Femur (tissue), 1 donor: ENCODE measurements around the gene SEC23B.
A peak's percentile ranks its signal among the peaks of the same experiment; 100 is the strongest.
"Not testable (repeated sequence)": the region's sequence is repeated elsewhere in the genome, so short reads cannot be mapped to it uniquely, and the experiment has no call there.

Source experiments
- DNase-seq: peaks from one replicate; pipeline ENCODE4 v3.0.0-alpha.2; 2017

SEC23B gene

DNA sequence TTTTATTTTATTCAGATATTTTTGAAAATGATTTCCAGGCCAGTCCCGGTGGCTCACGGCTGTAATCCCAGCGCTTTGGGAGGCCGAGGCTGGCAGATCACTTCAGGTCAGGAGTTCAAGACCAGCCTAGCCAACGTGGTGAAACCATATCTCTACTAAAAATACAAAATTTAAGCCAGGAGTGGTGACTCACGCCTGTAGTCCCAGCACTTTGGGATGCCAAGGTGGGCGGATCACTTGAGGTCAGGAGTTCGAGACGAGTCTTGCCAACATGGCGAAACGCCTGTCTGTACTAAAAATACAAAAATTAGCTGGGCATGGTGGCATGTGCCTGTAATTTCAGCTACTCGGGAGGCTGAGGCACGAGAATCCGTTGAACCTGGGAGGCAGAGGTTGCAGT lies 19.0 kb downstream of the SEC23B start:
- not testable (repeated sequence) for DNase-seq

DNA sequence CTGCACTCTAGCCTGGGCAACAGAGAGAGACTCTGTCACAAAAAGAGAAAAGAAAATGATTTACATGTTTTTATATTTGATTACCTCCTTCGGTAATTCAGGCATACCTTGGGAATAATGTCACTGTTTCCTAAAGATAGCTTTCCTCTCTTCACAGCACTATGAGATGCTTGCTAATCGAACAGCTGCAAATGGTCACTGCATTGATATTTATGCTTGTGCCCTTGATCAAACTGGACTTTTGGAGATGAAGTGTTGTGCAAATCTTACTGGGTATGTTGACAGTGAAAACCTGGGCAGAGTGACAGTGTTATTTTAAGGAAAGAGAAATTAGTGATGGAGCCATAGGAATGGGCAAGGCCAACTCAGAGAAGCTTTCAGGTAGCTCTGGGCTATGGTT lies 19.6 kb downstream of the SEC23B start:
- no peak for DNase-seq

DNA sequence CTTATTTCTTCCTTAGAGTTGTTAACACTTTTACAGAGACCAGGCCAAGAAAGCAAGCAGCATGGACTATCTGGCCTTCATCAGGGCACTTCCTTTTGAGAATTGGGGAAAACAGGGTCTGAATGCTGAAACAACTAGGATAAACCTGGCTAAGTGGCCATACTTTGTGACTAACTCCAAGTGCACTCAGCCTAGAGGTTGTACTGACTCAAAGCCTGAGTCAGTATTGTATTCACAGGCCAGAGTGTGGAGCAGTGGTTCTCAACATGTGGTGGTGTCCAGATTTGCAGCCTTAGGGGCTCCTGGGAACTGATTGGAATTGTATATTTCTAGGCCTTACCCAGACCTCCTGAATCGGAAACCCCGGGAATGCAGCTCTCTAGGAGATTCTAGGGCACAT lies 20.1 kb downstream of the SEC23B start:
- DNase-seq, result no peak

DNA sequence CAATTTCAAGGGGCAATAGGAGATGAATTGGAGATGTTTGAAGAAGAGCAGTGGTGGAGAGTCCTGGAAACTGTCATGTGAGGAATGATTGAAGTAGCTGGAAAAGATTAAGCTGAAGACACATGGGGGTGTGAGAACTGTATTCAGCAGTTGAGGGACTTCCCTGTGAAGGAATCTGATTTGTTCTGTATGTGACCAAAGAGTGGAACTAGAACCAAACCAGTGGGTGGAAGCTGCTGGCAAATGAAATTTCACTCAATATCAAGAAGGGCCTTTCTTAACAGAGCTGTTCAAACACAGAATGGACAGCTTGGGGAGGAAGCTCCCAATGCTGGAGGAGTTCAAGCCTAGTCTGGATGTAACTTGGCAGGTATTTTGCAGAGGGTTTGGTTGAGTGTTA lies 21.3 kb downstream of the SEC23B start:
- no peak for DNase-seq

DNA sequence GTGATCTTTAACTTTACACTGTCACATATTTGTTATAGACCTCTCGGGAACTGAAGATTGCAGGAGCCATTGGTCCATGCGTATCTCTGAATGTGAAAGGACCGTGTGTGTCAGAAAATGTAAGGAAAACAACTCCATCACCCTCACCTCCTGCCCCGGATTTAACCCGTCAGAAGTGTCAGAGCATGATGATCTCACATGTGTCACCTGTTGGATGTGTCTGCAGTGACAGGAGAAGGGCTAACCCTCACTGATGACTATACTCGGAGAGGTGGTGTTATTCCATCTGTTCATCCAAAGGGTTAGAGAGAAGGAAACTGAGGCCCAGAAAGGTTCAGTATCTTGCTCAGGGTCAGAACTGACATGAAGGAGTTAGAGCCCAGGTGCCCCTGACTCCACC lies 24.9 kb downstream of the SEC23B start:
- DNase-seq, result no peak

- DNase-seq, result no peak
Observed at GRCh38 chr20:18533491-18533890, 25.8 kb downstream of the SEC23B start.

DNA sequence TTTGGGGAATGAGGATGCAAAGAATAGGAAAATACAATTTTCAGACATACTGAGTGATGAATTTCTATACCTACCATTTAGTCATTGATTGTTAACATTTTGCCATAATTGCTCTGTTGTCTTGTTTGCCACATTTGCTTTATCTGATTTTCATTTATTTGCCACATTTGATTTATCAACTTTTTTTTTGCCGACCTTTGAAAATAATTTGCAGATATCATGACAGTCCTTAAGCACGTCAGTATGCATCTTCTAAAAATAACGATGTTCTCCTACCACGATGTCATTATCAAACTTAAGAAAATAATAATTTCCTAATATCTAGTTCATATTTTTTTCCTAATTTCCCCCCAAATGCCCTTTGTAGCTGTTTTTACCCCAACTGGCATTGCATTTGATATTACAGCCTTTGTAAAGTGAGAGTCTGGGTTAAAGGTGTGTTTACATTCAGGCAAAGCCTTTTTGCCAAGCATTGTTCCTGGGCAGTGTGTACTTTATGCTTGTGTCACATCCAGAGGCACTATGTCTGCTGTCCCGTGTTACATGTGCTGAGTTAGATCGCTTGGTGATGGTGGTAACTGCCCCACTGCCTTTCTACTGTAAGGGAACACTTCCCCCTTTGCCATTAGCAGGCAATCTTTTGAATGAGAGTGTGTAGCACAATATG lies 26.4 kb downstream of the SEC23B start:
- no peak for DNase-seq

- no peak for DNase-seq
Observed at GRCh38 chr20:18537651-18538050, 29.9 kb downstream of the SEC23B start.

GRCh38 chr20:18541741-18542140 lies 34.0 kb downstream of the SEC23B start:
- no peak for DNase-seq

GRCh38 chr20:18543216-18543615 lies 35.5 kb downstream of the SEC23B start:
- no peak for DNase-seq

DNA sequence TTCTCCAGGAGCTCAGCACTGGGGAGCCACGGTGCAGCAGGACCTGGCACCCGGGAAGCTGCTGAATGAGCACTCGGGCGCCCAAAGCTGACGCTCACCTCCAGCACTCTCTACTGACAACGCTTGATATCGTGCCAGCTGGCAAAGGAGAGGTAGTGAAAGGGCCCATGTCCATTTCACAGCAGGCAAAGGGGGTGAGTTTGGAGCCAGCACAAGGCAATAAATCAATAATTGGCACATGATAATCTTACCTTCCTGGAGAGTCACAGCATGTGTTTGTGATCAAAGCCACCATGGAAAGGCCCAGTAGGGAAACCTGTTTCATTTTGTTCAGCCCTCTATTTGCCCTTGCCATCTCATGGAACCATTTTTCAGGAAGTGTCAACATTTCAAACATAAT lies 36.2 kb downstream of the SEC23B start:
- DNase-seq, result no peak

- DNase-seq, result no peak
Observed at GRCh38 chr20:18545566-18545965, 37.8 kb downstream of the SEC23B start.

DNA sequence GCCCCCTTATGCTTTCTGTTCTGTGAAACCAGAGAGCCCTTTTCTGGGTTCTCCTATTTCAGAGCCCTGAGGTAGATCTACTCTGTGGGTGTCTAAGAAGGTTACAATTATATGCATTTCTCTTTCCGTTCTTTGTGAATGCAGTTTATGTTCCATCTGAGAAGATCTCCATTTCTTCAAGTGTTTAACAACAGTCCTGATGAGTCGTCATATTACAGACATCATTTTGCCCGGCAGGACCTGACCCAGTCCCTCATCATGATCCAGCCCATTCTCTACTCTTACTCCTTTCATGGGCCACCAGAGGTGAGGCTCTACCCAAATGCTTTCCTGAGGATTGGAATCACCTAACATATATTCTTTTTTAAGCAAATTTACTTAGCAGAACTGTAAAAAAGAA lies 40.7 kb downstream of the SEC23B start:
- no peak for DNase-seq

DNA sequence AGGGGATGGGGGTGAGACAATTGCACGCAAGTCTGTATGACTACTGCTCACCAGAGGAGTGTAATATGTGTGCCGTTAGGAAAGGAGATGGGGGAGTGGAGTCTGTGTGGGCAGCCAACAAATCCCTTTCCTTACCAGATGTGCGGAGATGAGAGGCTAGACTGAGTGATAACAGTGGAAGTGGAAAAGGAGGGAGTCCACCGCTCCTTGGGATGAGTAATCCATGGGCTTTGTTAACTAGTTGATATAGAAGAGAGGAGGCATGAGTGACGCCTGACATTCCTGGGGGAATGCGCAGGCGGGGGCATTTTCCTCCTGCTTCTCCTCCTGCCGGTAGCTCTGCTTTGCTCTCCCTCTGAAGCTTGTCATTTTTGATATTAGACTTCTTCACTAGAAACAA lies 46.0 kb downstream of the SEC23B start:
- no peak for DNase-seq

DNA sequence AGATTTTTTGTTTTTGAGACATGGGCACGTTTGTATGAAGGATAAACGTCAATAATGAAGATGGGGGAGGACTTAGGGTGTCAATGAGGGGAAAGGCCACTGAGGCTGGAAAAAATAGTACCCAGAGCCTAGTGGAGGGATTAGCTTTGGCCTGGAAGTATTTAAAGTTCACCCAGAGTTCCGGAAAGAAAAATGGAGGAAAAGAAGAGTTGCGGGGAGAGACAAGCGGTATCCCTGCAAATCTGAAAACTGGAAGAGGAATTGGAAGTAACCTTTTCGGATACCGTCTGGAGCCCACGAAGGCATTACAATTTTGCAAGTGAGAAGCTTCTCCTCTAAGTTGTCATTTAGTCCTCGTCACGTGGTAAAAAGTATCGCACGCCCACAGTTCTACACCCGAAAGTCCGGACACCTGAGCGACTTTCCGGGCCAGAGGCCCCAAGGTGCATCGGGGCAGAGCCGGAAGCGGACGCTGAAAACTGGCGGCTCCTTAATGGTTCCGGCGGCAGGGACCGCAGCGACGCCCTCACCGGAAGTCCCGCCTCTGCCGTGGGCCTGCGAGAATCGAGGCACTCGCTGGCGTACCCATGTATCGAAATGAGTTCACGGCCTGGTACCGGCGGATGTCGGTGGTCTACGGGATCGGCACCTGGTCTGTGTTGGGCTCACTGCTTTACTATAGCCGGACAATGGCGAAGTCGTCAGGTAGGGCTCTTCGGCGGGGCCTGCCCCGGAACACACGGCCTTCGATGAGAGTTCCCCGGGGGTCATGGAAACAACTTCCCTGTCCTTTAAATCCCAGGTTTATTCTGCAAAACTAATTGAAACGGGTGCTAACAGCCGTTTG lies 59.4 kb downstream of the SEC23B start, which contains the start of gene SMIM26:
Gene SMIM26, plus strand, starts transcription at position 541 of the 847 bp plus-strand sequence. Its CDS starts 47 bp downstream, at position 588.
- DNase-seq, result peak; percentile 94

DNA sequence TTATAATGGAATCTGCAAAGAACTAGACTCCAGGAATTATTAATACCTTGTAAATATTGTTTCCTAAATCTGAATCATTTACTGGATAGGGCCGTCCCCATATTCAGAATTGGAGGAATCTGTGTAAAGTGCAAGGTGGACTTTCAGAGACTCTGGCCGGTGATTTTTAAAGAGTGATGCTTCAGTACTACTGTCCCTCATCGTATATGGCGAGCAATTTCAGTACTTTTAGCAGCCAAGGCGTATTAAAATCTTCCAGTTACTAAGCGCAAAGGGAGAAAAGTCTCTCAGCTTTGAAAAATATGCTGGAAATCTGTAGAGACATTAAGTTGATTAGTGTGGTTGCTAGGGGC lies 60.0 kb downstream of the SEC23B start:
- no peak for DNase-seq

DNA sequence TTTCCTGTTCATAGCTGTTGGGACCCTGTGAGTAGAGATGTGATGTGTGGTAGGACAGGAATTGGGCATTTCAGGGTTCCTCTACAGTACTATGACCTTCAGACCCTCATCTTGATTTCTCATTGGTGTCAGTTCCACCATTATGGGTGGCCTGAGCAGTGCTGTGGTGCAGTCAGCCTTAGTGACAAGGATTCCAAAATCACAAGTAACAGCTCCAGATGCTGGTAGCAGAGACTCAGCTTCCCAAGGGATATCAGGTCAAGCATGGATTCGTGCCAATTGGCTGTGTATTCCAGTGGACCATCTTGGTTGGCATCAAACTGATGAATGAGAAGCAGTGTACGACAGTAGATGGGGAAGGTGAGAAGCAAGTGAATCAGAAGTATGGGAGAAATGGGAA lies 63.3 kb downstream of the SEC23B start:
- DNase-seq, result no peak

- DNase-seq, result no peak
Observed at GRCh38 chr20:18571578-18571977, 63.8 kb downstream of the SEC23B start.

DNA sequence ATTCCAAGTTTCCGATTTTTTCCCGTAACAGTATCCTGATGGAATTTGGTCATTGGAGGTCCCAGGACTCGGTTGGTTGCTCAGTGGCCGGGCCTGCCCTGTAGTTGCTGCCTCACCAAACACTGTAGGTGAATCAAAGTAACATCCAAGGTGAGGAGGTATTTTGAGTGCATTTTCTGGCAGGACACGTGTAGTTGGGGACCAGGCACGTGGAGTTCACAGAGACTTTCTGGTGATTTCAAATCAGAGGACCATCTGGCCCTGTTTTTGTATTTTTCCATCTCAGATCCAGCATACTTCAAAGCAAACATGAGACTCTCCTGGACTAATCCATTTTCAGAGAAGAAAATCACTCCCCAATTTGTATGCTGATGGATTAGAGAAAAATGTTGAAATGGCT lies 70.2 kb downstream of the SEC23B start:
- no peak for DNase-seq

GRCh38 chr20:18578581-18578980 lies 70.8 kb downstream of the SEC23B start:
- no peak for DNase-seq

DNA sequence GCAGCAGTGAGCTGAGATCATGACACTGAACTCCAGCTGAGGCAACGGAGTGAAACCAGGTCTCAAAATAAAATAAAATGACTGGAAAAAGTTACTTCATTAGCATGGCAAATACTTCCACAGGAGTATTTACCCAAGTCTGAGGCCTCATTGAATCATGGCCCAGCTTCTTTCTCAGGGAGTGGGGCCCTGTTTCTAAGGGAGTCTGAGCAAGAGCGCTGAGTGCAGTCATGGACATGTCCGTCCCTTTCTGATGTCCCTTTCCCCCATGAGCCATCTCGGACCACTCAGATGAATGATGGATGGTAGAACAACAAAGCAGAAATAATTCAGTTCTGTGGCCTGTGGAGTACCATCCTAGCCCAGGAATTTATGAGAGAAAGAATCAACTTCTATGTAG lies 72.3 kb downstream of the SEC23B start:
- DNase-seq, result no peak

DNA sequence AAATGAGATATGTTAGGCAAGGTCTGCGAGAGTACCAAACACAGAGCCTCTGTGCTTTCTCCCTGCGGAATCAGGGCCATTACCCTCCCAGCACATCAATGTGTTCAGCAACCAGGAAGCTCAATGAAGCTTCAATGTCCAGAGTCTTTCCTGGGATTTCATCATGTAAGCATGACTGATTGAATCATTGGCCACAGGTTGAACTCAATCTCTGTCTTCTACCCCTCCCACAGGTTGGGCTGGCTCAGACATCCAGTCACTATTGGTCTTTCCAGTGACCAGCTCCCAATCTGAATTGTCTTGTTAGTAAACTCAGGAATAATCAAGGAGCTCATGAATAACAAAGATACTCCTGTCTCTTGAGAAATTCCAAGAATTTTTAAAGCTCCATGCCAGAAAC lies 77.4 kb downstream of the SEC23B start:
- no peak for DNase-seq

DNA sequence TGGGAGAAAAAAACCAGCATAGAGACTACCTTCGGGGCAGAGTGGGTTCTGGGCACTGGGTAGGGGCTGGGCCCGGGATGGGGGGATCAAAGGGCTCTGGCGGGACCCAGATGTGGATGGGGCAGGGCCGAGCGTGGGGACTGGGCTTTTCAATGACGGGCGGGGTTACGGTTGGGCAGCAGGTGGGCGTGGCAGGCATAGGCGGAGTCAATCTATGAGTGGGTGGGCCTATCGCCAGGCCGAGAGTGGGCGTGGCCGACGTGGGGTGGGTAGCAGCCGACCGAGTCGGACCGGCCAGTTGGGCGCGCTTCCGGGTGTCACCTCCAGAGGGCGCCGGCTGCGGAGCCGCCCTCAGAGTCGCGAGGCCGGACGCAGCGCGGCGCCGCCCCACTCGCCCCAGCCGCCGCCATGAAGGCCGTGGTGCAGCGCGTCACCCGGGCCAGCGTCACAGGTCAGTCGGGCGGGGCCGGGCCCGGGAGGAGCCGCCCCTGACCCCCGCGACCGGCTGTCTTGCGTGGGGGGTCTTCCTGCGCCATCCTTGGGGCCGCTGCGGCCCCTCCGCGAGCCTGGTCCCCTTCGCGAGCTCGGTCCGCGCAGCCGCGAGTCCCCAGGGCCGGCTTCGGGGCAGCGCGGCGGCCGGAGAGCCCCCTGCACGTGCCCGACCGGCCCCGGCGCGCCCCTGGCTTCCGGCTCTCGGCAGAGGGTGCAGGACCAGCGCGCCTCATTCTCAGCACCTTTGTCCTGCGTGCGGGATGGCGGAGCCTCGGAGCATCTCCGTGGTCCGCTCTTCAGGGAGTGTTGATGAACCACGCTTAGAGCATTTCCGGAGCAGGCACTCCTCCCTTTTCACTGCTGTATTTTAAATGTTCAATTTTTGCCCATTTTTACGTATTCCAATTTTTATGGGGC lies 80.2 kb downstream of the SEC23B start, which contains the start of gene DTD1:
Gene DTD1, plus strand, starts transcription at position 390 of the 909 bp plus-strand sequence. Its CDS starts 19 bp downstream, at position 409.
- DNase-seq, result peak; percentile 90
